Activated CD4-positive, alpha-beta T cell treated with anti-CD3 and anti-CD28 coated beads, Interleukin-2, amount 10 ng/mL, durations not matched to agents 7 days and 5 days (primary cell): ENCODE measurements around the gene PSMC6. TPM values are rescaled to one million over a fixed set of nuclear protein-coding genes. Genes with fewer than 3 reads are reported as not detected.

Experiments
- CTCF ChIA-PET: fragments of 350-600 bp; sonication (Branson Sonifier 250); formaldehyde crosslinking; loops from one replicate; lab custom pipeline; 2021; ENCODE audit warnings: antibody characterized with exemption; lab: Charles Lee
- POLR2A ChIA-PET: fragments of 350-600 bp; sonication (Branson Sonifier 250); formaldehyde crosslinking; loops from one replicate; lab custom pipeline; 2021; ENCODE audit warnings: antibody characterized with exemption; lab: Charles Lee
- DNase-seq: peaks from one replicate; pipeline ENCODE4 v3.0.0-alpha.2; 2020
- H3K27ac Mint-ChIP-seq: one replicate; pipeline ENCODE4 v1.8.0; 2021; ENCODE audit warnings: mild to moderate bottlenecking, moderate library complexity, mixed read lengths
- H3K27me3 Mint-ChIP-seq: one replicate; pipeline ENCODE4 v1.8.0; 2021; ENCODE audit warnings: mixed read lengths
- H3K36me3 Mint-ChIP-seq: one replicate; pipeline ENCODE4 v1.8.0; 2021; ENCODE audit warnings: low read depth, mixed read lengths
- H3K4me1 Mint-ChIP-seq: one replicate; pipeline ENCODE4 v1.8.0; 2021; ENCODE audit warnings: mixed read lengths
- H3K4me3 Mint-ChIP-seq: one replicate; pipeline ENCODE4 v1.8.0; 2021; ENCODE audit warnings: mild to moderate bottlenecking, moderate library complexity, mixed read lengths
- H3K9me3 Mint-ChIP-seq: one replicate; pipeline ENCODE4 v1.8.0; 2021; ENCODE audit warnings: mixed read lengths
- total RNA-seq, 2 experiments: library from RNA; stranded (reverse); gene quantifications; one replicate each; pipeline ENCODE4 v1.2.3, GENCODE V29; 2021

PSMC6 gene
- 10 to 100 TPM; 75.4 to 85.5 TPM for total RNA-seq

DNA sequence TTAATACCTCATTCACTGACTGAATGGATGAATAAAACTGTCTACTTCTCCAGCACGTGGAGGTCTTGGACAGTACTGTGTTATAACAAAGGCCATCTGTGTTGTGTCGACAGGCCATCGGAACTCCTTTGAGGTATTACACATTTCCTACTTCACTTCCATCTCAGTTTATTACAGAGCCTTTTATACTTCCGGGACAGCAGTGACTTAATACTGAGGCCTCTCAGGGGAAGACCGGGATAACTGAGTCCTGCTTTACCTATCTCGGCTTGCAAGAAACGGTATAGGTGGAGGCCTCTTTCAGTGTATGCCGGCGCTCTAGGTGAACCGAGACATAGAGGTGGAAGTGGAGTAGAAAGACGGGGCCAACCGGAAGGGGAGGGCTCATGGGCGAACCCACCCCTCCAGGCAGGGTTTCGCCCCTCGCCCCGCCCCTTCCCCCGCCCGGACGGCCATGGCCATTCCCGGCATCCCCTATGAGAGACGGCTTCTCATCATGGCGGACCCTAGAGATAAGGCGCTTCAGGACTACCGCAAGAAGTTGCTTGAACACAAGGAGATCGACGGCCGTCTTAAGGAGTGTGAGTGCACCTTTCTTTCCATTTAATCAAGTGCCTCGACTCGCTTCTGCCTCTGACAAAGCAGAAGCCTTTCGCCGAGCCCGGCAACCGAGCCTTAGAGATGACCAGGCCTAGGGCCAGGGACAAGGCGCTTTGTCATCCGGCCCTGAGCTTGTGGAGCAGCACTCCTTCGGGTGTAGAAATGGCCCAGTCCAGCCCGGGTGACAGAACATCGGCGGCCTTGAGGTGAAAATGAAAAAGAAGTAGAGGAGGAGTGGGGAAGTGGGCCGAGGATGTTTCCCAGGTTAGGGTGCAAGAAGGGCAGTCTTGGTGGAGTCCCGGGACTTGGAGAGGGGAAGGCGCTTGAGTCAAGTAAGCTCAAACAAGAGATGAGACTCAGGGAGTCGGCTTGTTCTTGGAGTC lies at the start of gene PSMC6:
Gene PSMC6, plus strand, starts transcription at position 477 of the 983 bp plus-strand sequence. Its CDS starts 20 bp downstream, at position 497.
- H3K4me3 Mint-ChIP-seq: peak within 1 kb of the TSS; percentile 97
- DNase-seq: peak; percentile 96
- peak within 1 kb of the TSS; percentile 95 for H3K27ac Mint-ChIP-seq
- H3K4me1 Mint-ChIP-seq: peaks cover 44% of the 10 kb centered on the region
- CTCF ChIA-PET: interaction anchor here (0.6 to 1.2 kb wide), 3 partner anchors 10 to 256 kb away, joined by 3 to 5 read pairs (median 4); no protein-coding TSS in a partner anchor
- POLR2A ChIA-PET: interaction anchor here (0.6 kb wide), 1 partner anchor 32 kb away, joined by 3 read pairs; no protein-coding TSS in a partner anchor
- no peaks in the 10 kb centered on the region for H3K9me3 Mint-ChIP-seq
- H3K27me3 Mint-ChIP-seq: no peaks in the 10 kb centered on the region
- H3K36me3 Mint-ChIP-seq: peaks cover 40% of the 10 kb centered on the region

DNA sequence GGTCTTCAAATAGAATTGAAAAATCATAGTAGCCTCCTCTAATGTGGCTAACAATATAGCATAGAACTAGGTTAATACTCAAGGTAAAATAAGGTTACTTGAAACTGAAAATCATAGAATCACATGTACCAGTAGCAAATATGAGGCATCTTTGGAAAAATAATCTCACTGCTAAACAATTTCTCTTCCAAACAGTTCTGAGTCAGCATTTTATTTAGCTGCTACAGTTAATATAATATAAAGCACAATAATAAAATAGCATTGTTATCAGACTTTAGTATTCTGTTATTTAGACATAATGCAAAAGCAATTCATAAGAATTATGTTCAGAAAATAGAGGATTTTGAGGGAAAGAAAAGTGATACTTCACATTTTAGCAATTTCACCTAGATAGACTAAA lies 46.7 kb upstream of the PSMC6 start:
- no peak for DNase-seq
- H3K36me3 Mint-ChIP-seq: peaks cover 43% of the 10 kb centered on the region
- H3K4me1 Mint-ChIP-seq: peaks cover 2% of the 10 kb centered on the region
- H3K9me3 Mint-ChIP-seq: no peaks in the 10 kb centered on the region
- H3K27me3 Mint-ChIP-seq: no peaks in the 10 kb centered on the region
- ChIA-PET POLR2A (no interaction called here), CTCF (no interaction called here)
- H3K4me3 Mint-ChIP-seq: no peak overlapping the region
- no peak overlapping the region for H3K27ac Mint-ChIP-seq

DNA sequence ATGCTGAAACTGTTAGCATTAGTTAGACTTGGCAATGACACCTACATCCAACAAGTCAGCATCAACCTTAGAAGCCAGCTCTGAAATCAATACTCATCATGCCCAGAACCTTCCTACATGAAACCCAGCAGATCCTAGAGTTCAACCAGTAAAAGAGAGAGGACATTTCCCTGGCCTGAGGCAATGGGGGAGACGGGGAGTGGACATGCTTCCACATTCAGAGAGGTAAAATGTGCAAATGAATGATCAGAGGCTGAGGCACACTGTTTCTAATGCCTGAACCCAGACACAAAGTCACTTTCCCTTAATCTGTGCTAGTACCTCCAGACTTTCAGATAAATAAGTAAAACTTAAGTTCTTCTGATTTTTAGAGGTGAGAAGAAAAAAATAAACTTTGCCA lies 46.2 kb upstream of the PSMC6 start:
- ChIA-PET CTCF (no interaction called here), POLR2A (no interaction called here)
- H3K27ac Mint-ChIP-seq: no peak overlapping the region
- peaks cover 2% of the 10 kb centered on the region for H3K4me1 Mint-ChIP-seq
- no peak overlapping the region for H3K4me3 Mint-ChIP-seq
- no peaks in the 10 kb centered on the region for H3K27me3 Mint-ChIP-seq
- H3K9me3 Mint-ChIP-seq: no peaks in the 10 kb centered on the region
- no peak for DNase-seq
- H3K36me3 Mint-ChIP-seq: peaks cover 44% of the 10 kb centered on the region

DNA sequence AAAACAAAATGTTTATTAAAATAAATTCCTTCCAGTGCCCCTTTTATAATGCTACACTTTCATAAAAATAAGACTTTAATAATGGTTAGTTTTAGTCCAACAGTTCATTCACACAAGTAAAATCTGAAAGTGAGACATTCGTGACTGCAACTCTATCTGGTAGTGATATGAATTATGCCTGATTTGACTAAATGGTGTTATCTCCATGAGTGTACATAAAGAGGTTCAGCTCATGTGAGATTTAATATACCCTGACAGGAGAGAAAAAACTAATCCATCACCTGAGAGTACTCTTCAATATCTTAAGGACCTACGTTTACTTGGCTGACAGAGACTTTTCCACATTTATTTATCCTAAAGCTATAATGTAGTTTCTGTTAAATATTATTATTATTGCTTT lies 45.7 kb upstream of the PSMC6 start:
- POLR2A ChIA-PET: no interaction called here
- H3K36me3 Mint-ChIP-seq: peaks cover 45% of the 10 kb centered on the region
- no peak overlapping the region for H3K27ac Mint-ChIP-seq
- H3K27me3 Mint-ChIP-seq: no peaks in the 10 kb centered on the region
- no peak overlapping the region for H3K4me3 Mint-ChIP-seq
- DNase-seq: no peak
- no peaks in the 10 kb centered on the region for H3K9me3 Mint-ChIP-seq
- peaks cover 2% of the 10 kb centered on the region for H3K4me1 Mint-ChIP-seq
- CTCF ChIA-PET: no interaction called here

DNA sequence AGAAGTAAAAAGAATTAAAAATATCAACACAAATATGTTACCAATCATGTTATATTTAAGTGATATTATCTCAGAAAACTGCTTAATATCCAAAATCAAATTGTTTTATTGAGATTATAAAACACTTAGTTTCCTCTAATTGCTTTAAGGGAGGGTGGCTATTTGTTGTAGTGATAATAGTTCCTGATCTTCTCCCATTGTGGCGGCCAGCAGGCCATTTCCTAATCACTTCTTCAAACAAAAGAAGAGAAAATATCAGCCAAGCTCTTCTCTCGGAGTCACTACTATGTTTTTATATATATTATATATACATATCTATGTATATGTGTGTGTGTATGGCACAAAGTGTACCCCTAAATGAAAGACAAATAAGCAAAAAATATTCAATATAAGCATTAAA lies 43.1 kb upstream of the PSMC6 start:
- peaks cover 33% of the 10 kb centered on the region for H3K36me3 Mint-ChIP-seq
- peaks cover 2% of the 10 kb centered on the region for H3K4me1 Mint-ChIP-seq
- POLR2A ChIA-PET: no interaction called here

DNA sequence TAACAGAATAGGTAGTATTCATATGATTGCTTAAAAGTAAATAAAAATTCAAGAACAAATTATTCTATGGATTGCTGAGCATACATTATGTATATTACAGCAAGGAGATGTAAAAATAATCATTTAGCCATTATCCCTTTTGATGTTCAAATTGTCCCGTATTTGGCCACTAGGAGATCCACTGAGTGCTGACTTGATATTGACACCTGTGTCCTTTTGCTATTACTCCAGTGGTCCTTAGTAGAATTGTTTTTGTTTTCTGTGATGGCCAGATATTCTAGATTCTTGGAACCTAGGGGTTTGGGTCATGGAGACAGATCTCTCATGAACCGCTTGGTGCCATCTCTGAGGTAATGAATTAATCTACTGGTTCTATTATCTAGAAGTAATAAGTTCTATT lies 28.4 kb upstream of the PSMC6 start:
- CTCF ChIA-PET: interaction anchor here (0.9 to 1.4 kb wide), 3 partner anchors 44 to 94 kb away, joined by 3 read pairs; no protein-coding TSS in a partner anchor
- H3K9me3 Mint-ChIP-seq: no peaks in the 10 kb centered on the region
- DNase-seq: no peak
- POLR2A ChIA-PET: no interaction called here
- H3K4me3 Mint-ChIP-seq: no peak overlapping the region
- peaks cover 34% of the 10 kb centered on the region for H3K36me3 Mint-ChIP-seq
- H3K27me3 Mint-ChIP-seq: no peaks in the 10 kb centered on the region
- no peak overlapping the region for H3K27ac Mint-ChIP-seq
- H3K4me1 Mint-ChIP-seq: peaks cover 7% of the 10 kb centered on the region

More for the DNA sequence above, 43.1 kb upstream of the PSMC6 start:
- CTCF ChIA-PET: no interaction called here
- Mint-ChIP-seq H3K9me3 (no peaks in the 10 kb centered on the region), H3K4me3 (no peak overlapping the region), H3K27me3 (no peaks in the 10 kb centered on the region), H3K27ac (no peak overlapping the region)
- no peak for DNase-seq

DNA sequence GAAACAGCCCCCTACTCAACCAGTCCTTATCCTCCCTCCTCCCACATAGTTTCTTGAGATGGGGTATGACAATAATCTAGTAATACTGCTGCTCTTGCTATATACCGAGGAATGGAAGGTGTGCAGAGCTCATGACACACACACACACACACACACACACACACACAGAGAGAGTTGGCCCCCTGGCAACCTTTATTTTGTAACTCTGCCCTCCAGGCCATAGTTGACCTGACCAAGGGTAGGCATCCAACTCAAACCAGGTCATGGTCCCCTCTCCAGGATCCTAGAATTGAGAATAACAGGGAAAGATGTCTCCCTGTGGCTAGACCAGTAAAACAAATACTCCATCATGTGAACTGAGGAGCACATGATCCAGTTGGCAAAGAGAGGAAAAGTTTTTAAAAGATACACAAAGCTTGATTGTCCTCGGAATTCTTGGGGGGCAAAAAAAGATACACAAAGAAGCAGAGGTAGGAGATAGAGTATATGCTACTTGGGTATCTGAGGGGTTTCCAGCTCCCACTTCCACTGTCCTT lies 22.9 kb upstream of the PSMC6 start:
- Mint-ChIP-seq H3K4me1 (peaks cover 51% of the 10 kb centered on the region), H3K9me3 (no peaks in the 10 kb centered on the region), H3K4me3 (no peak overlapping the region), H3K27me3 (no peaks in the 10 kb centered on the region), H3K36me3 (peaks cover 21% of the 10 kb centered on the region), H3K27ac (no peak overlapping the region)
- CTCF ChIA-PET: no interaction called here
- DNase-seq: no peak
- POLR2A ChIA-PET: no interaction called here

DNA sequence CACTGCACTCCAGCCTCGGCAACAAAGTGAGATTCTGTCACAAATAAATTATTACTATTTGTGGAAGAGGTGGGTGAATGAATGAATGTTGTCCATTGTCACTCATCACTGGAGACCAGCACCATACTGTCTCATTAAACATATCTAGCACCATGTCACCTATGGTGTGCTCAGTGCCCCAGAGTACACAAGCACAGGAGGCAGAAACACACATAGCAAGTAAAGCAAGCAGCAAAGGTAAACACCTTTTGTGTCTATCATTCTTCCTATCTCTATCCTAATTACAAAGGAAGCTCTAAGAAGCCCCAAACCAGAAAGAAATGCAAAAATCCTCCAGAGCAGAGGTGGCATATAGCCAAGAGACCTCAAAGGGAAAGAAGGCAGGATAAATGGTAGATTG lies 20.8 kb upstream of the PSMC6 start:
- ChIA-PET POLR2A (no interaction called here), CTCF (no interaction called here)
- Mint-ChIP-seq H3K9me3 (no peaks in the 10 kb centered on the region), H3K27ac (no peak overlapping the region), H3K27me3 (no peaks in the 10 kb centered on the region), H3K4me1 (peaks cover 64% of the 10 kb centered on the region), H3K36me3 (peaks cover 20% of the 10 kb centered on the region), H3K4me3 (no peak overlapping the region)
- no peak for DNase-seq

DNA sequence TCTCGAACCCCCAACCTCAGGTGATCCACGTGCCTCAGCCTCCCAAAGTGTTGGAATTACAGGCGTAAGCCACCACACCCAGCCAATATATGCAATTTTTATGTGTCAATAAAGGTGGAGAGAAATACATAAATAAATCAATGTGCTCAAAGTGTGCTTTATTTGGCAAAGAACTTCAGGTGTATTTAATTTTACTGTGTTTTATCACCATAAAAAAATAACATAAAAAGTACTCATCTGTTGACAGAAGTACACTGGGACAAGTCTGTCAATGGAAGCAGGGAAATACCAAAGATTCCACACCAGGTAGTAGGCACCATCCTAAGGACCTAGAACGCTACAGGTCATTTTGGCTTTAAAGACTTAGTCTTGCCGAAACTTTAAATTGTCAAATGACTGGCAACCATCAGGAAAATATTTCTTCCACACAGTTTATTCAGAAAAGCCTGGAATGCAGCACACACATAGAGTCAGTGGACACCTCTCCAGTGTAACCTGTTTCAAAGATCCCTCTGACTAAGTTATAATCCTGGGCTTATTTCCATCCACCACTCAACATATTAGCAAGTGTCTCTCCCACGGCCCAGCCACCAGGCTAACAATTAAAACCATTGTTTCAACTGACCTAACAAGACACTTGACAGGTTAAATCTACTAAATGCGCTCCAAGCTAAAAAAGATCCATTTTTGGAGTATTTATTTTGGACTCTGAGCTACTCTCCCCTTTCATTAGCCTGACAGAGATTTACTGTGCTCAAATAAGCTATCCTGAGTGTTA lies 15.8 kb upstream of the PSMC6 start:
- Mint-ChIP-seq H3K27me3 (no peaks in the 10 kb centered on the region), H3K27ac (peak overlapping the region; percentile 43), H3K4me3 (no peak overlapping the region), H3K4me1 (peaks cover 73% of the 10 kb centered on the region), H3K9me3 (no peaks in the 10 kb centered on the region), H3K36me3 (peaks cover 40% of the 10 kb centered on the region)
- DNase-seq: no peak
- ChIA-PET CTCF (interaction anchor here (0.6 to 1.0 kb wide), 5 partner anchors 12 to 72 kb away, joined by 3 read pairs; no protein-coding TSS in a partner anchor), POLR2A (no interaction called here)

DNA sequence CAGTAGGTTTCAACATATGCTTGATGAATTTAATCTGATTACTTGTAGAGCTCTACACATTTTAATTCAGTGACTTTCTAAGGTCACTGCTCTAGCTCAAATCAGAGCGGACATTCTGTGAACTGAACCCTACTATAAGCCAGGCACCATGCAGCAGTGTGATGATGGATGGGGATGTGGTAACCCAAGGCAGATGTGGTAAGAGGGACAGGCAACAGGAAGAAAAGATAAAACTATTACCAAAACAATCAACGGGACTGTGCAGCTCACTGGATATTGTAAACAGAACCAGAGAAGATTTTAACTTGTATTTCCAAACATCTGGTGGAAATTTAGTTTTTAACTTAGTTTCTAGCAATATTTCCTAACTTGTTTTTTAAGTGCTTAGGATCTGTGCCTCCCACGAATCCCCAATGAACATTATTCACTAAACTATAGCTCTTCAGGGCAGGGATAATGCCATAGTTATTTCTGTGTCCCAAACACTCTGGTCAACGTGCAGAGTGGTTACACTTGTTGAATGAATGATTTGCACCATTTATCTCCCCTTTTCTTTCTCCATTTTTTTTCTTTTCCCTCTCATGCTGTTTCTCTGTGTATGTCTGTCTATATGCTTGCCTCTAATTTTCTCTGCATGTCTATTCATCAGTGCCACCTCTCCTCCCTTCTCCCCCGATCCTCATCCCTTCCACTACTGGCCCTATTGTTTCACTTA lies 14.6 kb upstream of the PSMC6 start:
- no peaks in the 10 kb centered on the region for H3K9me3 Mint-ChIP-seq
- peak overlapping the region; percentile 5 for H3K27ac Mint-ChIP-seq
- H3K27me3 Mint-ChIP-seq: no peaks in the 10 kb centered on the region
- ChIA-PET POLR2A (no interaction called here), CTCF (interaction anchor here (0.6 to 1.0 kb wide), 5 partner anchors 13 to 39 kb away, joined by 3 to 6 read pairs (median 3); no protein-coding TSS in a partner anchor)
- H3K4me1 Mint-ChIP-seq: peaks cover 66% of the 10 kb centered on the region
- peaks cover 36% of the 10 kb centered on the region for H3K36me3 Mint-ChIP-seq
- DNase-seq: peak; percentile 60
- peak overlapping the region; percentile 54 for H3K4me3 Mint-ChIP-seq

DNA sequence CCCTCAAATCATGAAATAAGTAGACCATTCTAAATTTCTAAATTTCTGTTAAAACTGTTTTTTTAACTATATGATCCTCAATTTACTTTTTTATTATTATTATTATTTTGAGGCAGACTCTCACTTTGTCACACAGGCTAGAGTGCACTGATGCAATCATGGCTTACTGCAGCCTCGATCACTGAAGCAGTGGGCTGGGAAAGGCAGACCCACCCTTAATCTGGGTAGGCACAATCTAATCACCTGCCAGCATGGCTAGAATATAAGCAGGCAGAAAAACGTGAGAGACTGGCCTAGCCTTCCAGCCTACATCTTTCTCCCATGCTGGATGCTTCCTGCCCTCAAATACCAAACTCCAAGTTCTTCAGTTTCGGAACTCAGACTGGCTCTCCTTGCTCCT lies 14.0 kb upstream of the PSMC6 start:
- H3K4me1 Mint-ChIP-seq: peaks cover 60% of the 10 kb centered on the region
- no peaks in the 10 kb centered on the region for H3K9me3 Mint-ChIP-seq
- no peak for DNase-seq
- CTCF ChIA-PET: interaction anchor here (0.5 kb wide), 1 partner anchor 137 kb away, joined by 3 read pairs; no protein-coding TSS in a partner anchor
- POLR2A ChIA-PET: no interaction called here
- peak overlapping the region; percentile 68 for H3K27ac Mint-ChIP-seq
- H3K36me3 Mint-ChIP-seq: peaks cover 36% of the 10 kb centered on the region
- H3K4me3 Mint-ChIP-seq: peak overlapping the region; percentile 65
- no peaks in the 10 kb centered on the region for H3K27me3 Mint-ChIP-seq

DNA sequence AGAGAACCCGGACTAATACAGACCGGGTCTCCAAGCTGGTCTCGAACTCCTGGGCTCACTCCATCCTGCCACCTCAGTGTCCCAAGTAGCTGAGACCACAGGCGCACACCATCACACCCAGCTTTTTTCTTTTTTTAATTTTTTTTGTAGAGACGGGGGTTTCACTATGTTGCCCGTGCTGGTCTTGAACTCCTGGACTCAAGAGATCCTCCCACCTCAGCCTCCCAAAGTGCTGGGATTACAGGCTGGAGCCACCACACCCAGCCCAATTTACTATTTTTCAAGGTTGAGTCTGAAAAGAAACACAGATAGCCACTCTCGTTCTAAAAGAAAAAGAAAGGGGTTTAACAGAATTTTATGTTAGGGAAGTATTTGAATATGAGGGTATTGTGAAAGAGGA lies 13.5 kb upstream of the PSMC6 start:
- ChIA-PET POLR2A (no interaction called here), CTCF (interaction anchor here (0.5 kb wide), 1 partner anchor 138 kb away, joined by 3 read pairs; no protein-coding TSS in a partner anchor)
- Mint-ChIP-seq H3K9me3 (no peaks in the 10 kb centered on the region), H3K4me3 (peak overlapping the region; percentile 65), H3K4me1 (peaks cover 55% of the 10 kb centered on the region), H3K36me3 (peaks cover 32% of the 10 kb centered on the region), H3K27ac (peak overlapping the region; percentile 68), H3K27me3 (no peaks in the 10 kb centered on the region)
- DNase-seq: no peak
